RWPE2 (cell line): ENCODE data around the gene TUBB2B.
A peak's percentile ranks its signal among the peaks of the same experiment; 100 is the strongest.

Experiments
- ATAC-seq: fragments of 200-7000 bp; cut with Tn5 transposase; 3 replicates; pipeline ENCODE4 v1.9.1; 2021; ENCODE audit warnings: low read depth
- DNase-seq: peaks from one replicate; pipeline ENCODE4 v3.0.0-alpha.2; 2020; ENCODE audit warnings: low spot score
- H3K27ac ChIP-seq: fragments of 450-650 bp; 2 replicates; pipeline ENCODE4 v1.5.1; 2017; ENCODE audit warnings: mild to moderate bottlenecking; ENCODE audit not compliant: poor library complexity, severe bottlenecking
- H3K27me3 ChIP-seq: fragments of 250-450 bp; sonication (Bioruptor Pico); 2 replicates; pipeline ENCODE4 v1.5.1; 2021; ENCODE audit warnings: mild to moderate bottlenecking, moderate library complexity; ENCODE audit not compliant: insufficient read depth, poor library complexity, severe bottlenecking
- H3K36me3 ChIP-seq: fragments of 250-450 bp; sonication (Bioruptor Pico); 2 replicates; pipeline ENCODE4 v1.5.1; 2020; ENCODE audit warnings: low read depth, mild to moderate bottlenecking, moderate library complexity
- H3K4me1 ChIP-seq: fragments of 250-450 bp; sonication (Bioruptor Pico); 2 replicates; pipeline ENCODE4 v1.5.1; 2021; ENCODE audit warnings: mild to moderate bottlenecking, moderate library complexity; ENCODE audit not compliant: insufficient read depth, poor library complexity, severe bottlenecking
- H3K4me3 ChIP-seq: fragments of 250-450 bp; sonication (Bioruptor Pico); 2 replicates; pipeline ENCODE4 v1.5.1; 2021; ENCODE audit warnings: mild to moderate bottlenecking, moderate library complexity; ENCODE audit not compliant: severe bottlenecking
- H3K9me3 ChIP-seq: fragments of 250-450 bp; sonication (Bioruptor Pico); 2 replicates; pipeline ENCODE4 v1.5.1; 2021; ENCODE audit warnings: mild to moderate bottlenecking, moderate library complexity; ENCODE audit not compliant: severe bottlenecking
- CTCF ChIP-seq: fragments of 450-650 bp; IDR thresholded peaks from one replicate; pipeline ENCODE4 v1.5.1; 2017; ENCODE audit warnings: mild to moderate bottlenecking, moderate library complexity; ENCODE audit not compliant: poor library complexity, severe bottlenecking

TUBB2B gene

GRCh38 chr6:3261921-3262320 is 34.5 kb upstream of the TUBB2B start:
- no peak overlapping the region for H3K4me3 ChIP-seq
- H3K36me3 ChIP-seq: peaks cover 39% of the 10 kb centered on the region
- no peak for TF ChIP-seq CTCF
- H3K27ac ChIP-seq: no peak overlapping the region
- no peaks in the 10 kb centered on the region for H3K9me3 ChIP-seq
- peaks cover 7% of the 10 kb centered on the region for H3K4me1 ChIP-seq
- no peak for DNase-seq
- H3K27me3 ChIP-seq: no peaks in the 10 kb centered on the region
- no peak for ATAC-seq

- Histone ChIP-seq H3K9me3 (no peaks in the 10 kb centered on the region), H3K36me3 (peaks cover 39% of the 10 kb centered on the region), H3K4me1 (peaks cover 7% of the 10 kb centered on the region), H3K27me3 (no peaks in the 10 kb centered on the region), H3K27ac (no peak overlapping the region), H3K4me3 (no peak overlapping the region)
- ATAC-seq (no peak), DNase-seq (no peak)
- no peak for TF ChIP-seq CTCF
Observed at GRCh38 chr6:3261518-3261820, 34.0 kb upstream of the TUBB2B start.

GRCh38 chr6:3260772-3261517 is 33.5 kb upstream of the TUBB2B start:
- H3K36me3 ChIP-seq: peaks cover 39% of the 10 kb centered on the region
- H3K27me3 ChIP-seq: no peaks in the 10 kb centered on the region
- H3K4me1 ChIP-seq: peaks cover 7% of the 10 kb centered on the region
- no peak overlapping the region for H3K4me3 ChIP-seq
- ATAC-seq: no peak
- H3K27ac ChIP-seq: no peak overlapping the region
- no peak for TF ChIP-seq CTCF
- no peak for DNase-seq
- no peaks in the 10 kb centered on the region for H3K9me3 ChIP-seq

GRCh38 chr6:3260296-3260695 is 32.8 kb upstream of the TUBB2B start:
- H3K36me3 ChIP-seq: peaks cover 38% of the 10 kb centered on the region
- H3K9me3 ChIP-seq: no peaks in the 10 kb centered on the region
- no peak overlapping the region for H3K27ac ChIP-seq
- H3K4me3 ChIP-seq: no peak overlapping the region
- ATAC-seq: no peak
- DNase-seq: no peak
- peaks cover 7% of the 10 kb centered on the region for H3K4me1 ChIP-seq
- TF ChIP-seq CTCF: no peak
- H3K27me3 ChIP-seq: no peaks in the 10 kb centered on the region

GRCh38 chr6:3259491-3259958 is 32.1 kb upstream of the TUBB2B start:
- H3K4me3 ChIP-seq: peak overlapping the region; percentile 69
- H3K9me3 ChIP-seq: no peaks in the 10 kb centered on the region
- TF ChIP-seq CTCF: no peak
- H3K27ac ChIP-seq: peak overlapping the region; percentile 45
- ATAC-seq (peak; percentile 54), DNase-seq (no peak)
- peaks cover 7% of the 10 kb centered on the region for H3K4me1 ChIP-seq
- H3K27me3 ChIP-seq: no peaks in the 10 kb centered on the region
- peaks cover 30% of the 10 kb centered on the region for H3K36me3 ChIP-seq
